GM21528 (cell line): ENCODE data around the gene HAUS5.

ENCODE experiments used
- ATAC-seq: cut with Tn5 transposase; IDR thresholded peaks from one replicate; pipeline ENCODE4 v1.9.1; 2021; ENCODE audit warnings: mild to moderate bottlenecking, moderate library complexity; ENCODE audit not compliant: unreplicated experiment, low FRiP score

The HAUS5 gene

GRCh38 chr19:35669566-35669965 lies 57.0 kb downstream of the HAUS5 start:
- no peak for ATAC-seq

- ATAC-seq = no peak
Observed at GRCh38 chr19:35669974-35670373, 57.4 kb downstream of the HAUS5 start.

GRCh38 chr19:35670686-35671085 lies 58.2 kb downstream of the HAUS5 start:
- ATAC-seq = no peak

- ATAC-seq = no peak
Observed at GRCh38 chr19:35671818-35672217, 59.3 kb downstream of the HAUS5 start.

- ATAC-seq = no peak
Observed at GRCh38 chr19:35673121-35673804, 60.7 kb downstream of the HAUS5 start.
